A375 (cell line): ENCODE measurements around the gene OR1N2. TPM values are rescaled to one million over a fixed set of nuclear protein-coding genes. Genes with fewer than 3 reads are reported as not detected.

Experiments
- total RNA-seq: library from RNA; depleted of rRNA; stranded (reverse); fragments of >200 nt; shearing (Covaris generic); gene quantifications from 2 replicates; pipeline ENCODE4 v1.2.3, GENCODE V29; 2014; rRNA removed

The OR1N2 gene
- total RNA-seq: not detected in 2 replicates

GRCh38 chr9:122552812-122553211 is at the start of gene OR1N2:
TSS of gene OR1N2 (plus strand) at chr9:122553112. CDS start at chr9:122553212, 100 bp downstream.

DNA sequence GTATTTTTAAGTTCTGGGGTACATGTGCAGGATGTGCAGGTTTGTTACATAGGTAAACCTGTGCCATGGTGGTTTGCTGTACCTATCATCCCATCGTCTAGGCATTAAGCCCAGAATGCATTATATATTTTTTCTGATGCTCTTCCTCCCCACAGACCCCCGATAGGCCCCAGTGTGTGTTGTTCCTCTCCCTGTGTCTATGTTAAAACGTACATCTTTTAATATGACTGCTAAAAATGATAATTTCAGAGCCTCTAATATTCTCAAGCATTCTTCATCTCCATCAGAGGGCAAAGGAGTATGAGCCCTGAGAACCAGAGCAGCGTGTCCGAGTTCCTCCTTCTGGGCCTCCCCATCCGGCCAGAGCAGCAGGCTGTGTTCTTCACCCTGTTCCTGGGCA is 42.4 kb upstream of the OR1N2 start, which contains the start of gene OR1J2:
OR1J2 (plus strand) TSS at position 301 of the 400 bp plus-strand sequence; CDS start at position 301, 0 bp downstream.

GRCh38 chr9:122518841-122519240 is 34.1 kb upstream of the OR1N2 start, which contains the start of gene OR1J4:
TSS of gene OR1J4 (plus strand) at chr9:122519141. CDS start at chr9:122519141, 0 bp downstream.

DNA sequence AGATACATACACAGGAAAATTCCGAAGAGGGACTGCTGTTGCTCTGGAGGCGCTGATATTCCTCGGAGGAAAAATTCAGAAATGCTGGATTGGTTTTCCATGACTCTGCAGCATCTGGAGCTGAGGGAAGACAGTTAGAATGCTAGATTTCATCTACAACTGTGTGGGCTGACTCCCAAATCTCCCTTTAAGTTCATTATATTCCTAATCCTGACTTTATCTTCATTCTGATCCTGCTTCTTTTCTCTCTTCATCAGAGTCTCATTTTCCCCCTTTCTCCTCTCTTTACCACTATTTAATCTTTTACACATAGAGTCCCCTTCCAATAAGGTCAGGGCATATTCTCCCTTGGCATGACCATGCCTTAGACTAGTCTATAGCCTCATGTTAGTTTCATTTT is 25.7 kb upstream of the OR1N2 start, which contains the start of gene OR1N1:
OR1N1 (minus strand) TSS at position 101 of the 400 bp plus-strand sequence; CDS start at position 101, 0 bp downstream.

GRCh38 chr9:122583284-122583683 is 30.4 kb downstream of the OR1N2 start, which contains the start of gene OR1L8:
TSS of gene OR1L8 (minus strand) at chr9:122583384. CDS start at chr9:122568477, 14,907 bp downstream.

Other genes starting within 250 kb of the OR1N2 start
- 1.1 and 1.6 TPM in 2 replicates for gene PTGS1, start 182.1 kb upstream of the OR1N2 start, total RNA-seq
- not detected in 2 replicates for gene OR1J1, start 75.2 kb upstream of the OR1N2 start, total RNA-seq
- gene OR1J2, start 42.3 kb upstream of the OR1N2 start, total RNA-seq: 0.49 TPM in 1 of 2 replicates, not detected in the other
- not detected in 2 replicates for gene OR1J4, start 34.0 kb upstream of the OR1N2 start, total RNA-seq
- gene OR1N1, start 25.8 kb upstream of the OR1N2 start, total RNA-seq: not detected in 2 replicates
- not detected in 2 replicates for gene OR1L8, start 30.3 kb downstream of the OR1N2 start, total RNA-seq
- not detected in 2 replicates for gene OR1Q1, start 61.6 kb downstream of the OR1N2 start, total RNA-seq
- not detected in 2 replicates for gene OR1B1, start 104.5 kb downstream of the OR1N2 start, total RNA-seq
- not detected in 2 replicates for gene OR1L1, start 108.6 kb downstream of the OR1N2 start, total RNA-seq
- gene OR1L3, start 122.0 kb downstream of the OR1N2 start, total RNA-seq: not detected in 2 replicates
- gene OR1L4, start 170.9 kb downstream of the OR1N2 start, total RNA-seq: not detected in 2 replicates
- gene OR1L6, start 189.2 kb downstream of the OR1N2 start, total RNA-seq: not detected in 2 replicates
- not detected in 2 replicates for gene OR5C1, start 235.8 kb downstream of the OR1N2 start, total RNA-seq
- gene OR1K1, start 247.0 kb downstream of the OR1N2 start, total RNA-seq: not detected in 2 replicates